ENCODE measurements around the gene BCAR3.

Gene BCAR3

GRCh38 chr1:93614986-93615581 lies 66.6 kb downstream of the BCAR3 start:
- DNase-seq (ENCODE audit: low spot score): no peak

GRCh38 chr1:93614541-93614940 lies 67.1 kb downstream of the BCAR3 start:
- DNase-seq (ENCODE audit: low spot score): no peak

- DNase-seq (ENCODE audit: low spot score): no peak
Observed at GRCh38 chr1:93613898-93614297, 67.7 kb downstream of the BCAR3 start.

GRCh38 chr1:93612510-93612909 lies 69.1 kb downstream of the BCAR3 start:
- no peak for DNase-seq (ENCODE audit: low spot score)

GRCh38 chr1:93611668-93612067 lies 70.0 kb downstream of the BCAR3 start:
- no peak for DNase-seq (ENCODE audit: low spot score)

GRCh38 chr1:93609536-93609935 lies 72.1 kb downstream of the BCAR3 start:
- no peak for DNase-seq (ENCODE audit: low spot score)

GRCh38 chr1:93608187-93609109 lies 73.2 kb downstream of the BCAR3 start:
- DNase-seq (ENCODE audit: low spot score): no peak

- no peak for DNase-seq (ENCODE audit: low spot score)
Observed at GRCh38 chr1:93607814-93608186, 73.8 kb downstream of the BCAR3 start.

GRCh38 chr1:93605812-93606512 lies 75.7 kb downstream of the BCAR3 start:
- DNase-seq (ENCODE audit: low spot score): no peak

GRCh38 chr1:93605026-93605568 lies 76.5 kb downstream of the BCAR3 start:
- no peak for DNase-seq (ENCODE audit: low spot score)

GRCh38 chr1:93604411-93604810 lies 77.2 kb downstream of the BCAR3 start:
- no peak for DNase-seq (ENCODE audit: low spot score)

GRCh38 chr1:93603601-93604000 lies 78.0 kb downstream of the BCAR3 start:
- no peak for DNase-seq (ENCODE audit: low spot score)

- no peak for DNase-seq (ENCODE audit: low spot score)
Observed at GRCh38 chr1:93603106-93603505, 78.5 kb downstream of the BCAR3 start.

- no peak for DNase-seq (ENCODE audit: low spot score)
Observed at GRCh38 chr1:93602101-93602500, 79.5 kb downstream of the BCAR3 start.

GRCh38 chr1:93601686-93602085 lies 80.0 kb downstream of the BCAR3 start:
- DNase-seq (ENCODE audit: low spot score): no peak

GRCh38 chr1:93600663-93601062 lies 81.0 kb downstream of the BCAR3 start:
- no peak for DNase-seq (ENCODE audit: low spot score)

GRCh38 chr1:93599479-93599878 lies 82.2 kb downstream of the BCAR3 start:
- no peak for DNase-seq (ENCODE audit: low spot score)

- no peak for DNase-seq (ENCODE audit: low spot score)
Observed at GRCh38 chr1:93598861-93599439, 82.7 kb downstream of the BCAR3 start.

GRCh38 chr1:93598396-93598795 lies 83.2 kb downstream of the BCAR3 start:
- no peak for DNase-seq (ENCODE audit: low spot score)

GRCh38 chr1:93597709-93598108 lies 83.9 kb downstream of the BCAR3 start:
- DNase-seq (ENCODE audit: low spot score): no peak

- DNase-seq (ENCODE audit: low spot score): no peak
Observed at GRCh38 chr1:93596329-93597089, 85.1 kb downstream of the BCAR3 start.

GRCh38 chr1:93595743-93596142 lies 85.9 kb downstream of the BCAR3 start:
- DNase-seq (ENCODE audit: low spot score): no peak
